Esophagus squamous epithelium (tissue), 4 donors: Measurements from ENCODE around the gene SRSF3.

Experiments
- POLR2A ChIP-seq, 4 donors: fragments of 450-650 bp; IDR thresholded peaks; one replicate each; pipeline ENCODE4 v1.6.1; 2017; ENCODE audit warnings: antibody characterized with exemption in 4 of 4, mild to moderate bottlenecking in 4 of 4, moderate library complexity in 3 of 4
- TF ChIP-seq, protein P1 (sequence below), 6 experiments: fragments of 450-650 bp in 4 of 6; fragments of 200-600 bp in 2 of 6; sonication (generic) in 2 of 6; IDR thresholded peaks; one replicate each; pipeline ENCODE4 v1.5.1; 2016 to 2019; ENCODE audit warnings: antibody characterized with exemption in 6 of 6, mild to moderate bottlenecking in 4 of 6, moderate library complexity in 4 of 6

DNA sequence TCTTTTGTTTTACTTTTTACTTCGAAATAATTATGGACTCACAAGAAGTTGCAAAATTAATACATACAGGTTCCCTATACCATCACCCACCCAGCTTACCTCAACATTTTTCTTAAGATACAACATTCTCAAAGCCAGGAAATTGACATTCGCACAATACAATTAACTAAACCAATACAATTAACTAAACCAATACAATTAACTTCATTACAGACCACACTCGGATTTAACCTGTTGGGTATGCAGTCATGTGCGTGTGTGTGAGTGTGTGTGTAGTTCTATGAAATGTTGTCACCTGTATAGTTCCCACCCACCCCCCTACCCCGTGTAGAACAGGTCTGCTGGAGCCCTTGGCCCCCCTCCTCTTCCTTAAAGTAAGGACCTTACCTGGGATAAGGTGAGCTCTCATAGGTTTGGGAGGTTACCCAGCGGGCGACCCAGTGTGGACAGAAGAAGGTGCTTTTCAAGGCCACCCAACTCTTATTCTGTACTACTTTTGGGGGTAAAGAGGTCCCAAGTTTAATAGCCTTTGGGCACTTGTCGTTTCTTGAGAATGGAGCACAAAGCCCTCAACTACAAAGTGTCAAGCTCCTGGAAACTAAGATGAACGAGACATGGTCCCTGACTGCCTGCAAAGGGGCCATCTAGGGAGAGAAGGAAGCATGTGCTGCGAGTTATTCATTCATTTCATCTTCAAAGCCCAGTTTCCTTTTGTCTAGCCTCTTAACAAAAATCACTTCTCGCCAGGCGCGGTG is 46.3 kb upstream of the SRSF3 start:
- TF ChIP-seq, protein P1, sequence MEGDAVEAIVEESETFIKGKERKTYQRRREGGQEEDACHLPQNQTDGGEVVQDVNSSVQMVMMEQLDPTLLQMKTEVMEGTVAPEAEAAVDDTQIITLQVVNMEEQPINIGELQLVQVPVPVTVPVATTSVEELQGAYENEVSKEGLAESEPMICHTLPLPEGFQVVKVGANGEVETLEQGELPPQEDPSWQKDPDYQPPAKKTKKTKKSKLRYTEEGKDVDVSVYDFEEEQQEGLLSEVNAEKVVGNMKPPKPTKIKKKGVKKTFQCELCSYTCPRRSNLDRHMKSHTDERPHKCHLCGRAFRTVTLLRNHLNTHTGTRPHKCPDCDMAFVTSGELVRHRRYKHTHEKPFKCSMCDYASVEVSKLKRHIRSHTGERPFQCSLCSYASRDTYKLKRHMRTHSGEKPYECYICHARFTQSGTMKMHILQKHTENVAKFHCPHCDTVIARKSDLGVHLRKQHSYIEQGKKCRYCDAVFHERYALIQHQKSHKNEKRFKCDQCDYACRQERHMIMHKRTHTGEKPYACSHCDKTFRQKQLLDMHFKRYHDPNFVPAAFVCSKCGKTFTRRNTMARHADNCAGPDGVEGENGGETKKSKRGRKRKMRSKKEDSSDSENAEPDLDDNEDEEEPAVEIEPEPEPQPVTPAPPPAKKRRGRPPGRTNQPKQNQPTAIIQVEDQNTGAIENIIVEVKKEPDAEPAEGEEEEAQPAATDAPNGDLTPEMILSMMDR (IDR thresholded peaks at IDR 0.05), result peak in 1 of 6 experiments; percentile 3
- no peak for TF ChIP-seq POLR2A (IDR thresholded peaks at IDR 0.05)
